ENCODE results near the gene LYST. TPM values are rescaled to one million over a fixed set of nuclear protein-coding genes. Genes with fewer than 3 reads are reported as not detected.

LYST gene
- polyA plus RNA-seq, 1 of the 3 experiments (the other 2 are of a cell fraction): 3.9 TPM

DNA sequence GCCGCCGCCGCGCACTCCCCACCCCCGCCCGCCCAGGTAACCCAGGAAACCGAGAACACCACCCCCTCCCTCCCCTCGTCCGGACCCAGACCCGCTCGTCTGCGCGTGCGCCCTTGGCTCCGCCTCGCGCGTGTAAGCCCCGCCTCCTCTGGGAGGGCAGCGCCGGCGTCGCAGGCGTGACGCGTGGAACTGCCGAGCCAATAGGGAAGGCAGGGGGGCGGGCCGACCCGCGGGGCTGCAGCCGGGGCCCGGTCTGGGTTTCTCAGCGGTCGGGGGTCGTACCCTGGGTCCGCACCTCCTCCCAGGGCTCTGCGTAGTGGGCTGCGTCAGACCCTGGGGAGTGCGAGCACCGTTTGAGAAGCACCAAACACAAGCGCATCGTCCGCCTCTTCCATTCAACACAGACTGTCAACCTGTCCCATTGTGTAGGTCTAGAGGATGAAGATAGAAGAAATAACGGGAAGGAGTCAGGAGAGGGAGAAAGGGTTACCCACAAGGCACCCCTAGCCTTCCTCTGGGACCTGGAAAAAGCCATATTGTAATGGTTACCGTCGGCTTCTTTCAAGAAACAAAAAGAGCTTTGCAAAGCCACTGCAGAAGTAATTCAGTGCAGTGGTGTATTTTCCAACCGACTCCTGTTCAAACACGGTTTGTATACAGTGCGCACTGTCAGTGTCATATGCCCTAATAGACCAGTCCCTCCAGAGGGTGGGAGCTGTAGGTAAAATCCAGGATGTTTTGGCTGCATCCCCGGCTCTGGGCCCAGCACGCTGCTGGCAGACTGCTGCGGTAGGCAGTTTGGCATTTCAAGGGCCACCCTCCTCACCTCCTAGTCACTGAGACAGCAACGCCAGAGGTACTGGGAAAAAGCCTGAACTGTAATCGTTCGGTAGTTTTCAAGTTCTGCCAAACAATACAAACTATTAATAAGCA lies 473 bp upstream of the LYST start (continued):
- TF ChIP-seq TEAD4 (IDR thresholded peaks at IDR 0.05; ENCODE audit: borderline replicate concordance, insufficient read depth) (no peak), POLR2AphosphoS5 (IDR thresholded peaks at IDR 0.05; ENCODE audit: low read depth, low read length) (peak; percentile 90), RAD21 (IDR thresholded peaks at IDR 0.05; ENCODE audit: low read length) (no peak), RCOR1 (IDR thresholded peaks at IDR 0.05; ENCODE audit: low read length) (no peak), GABPA (IDR thresholded peaks at IDR 0.05; ENCODE audit: low read depth) (no peak)
- TF ChIP-seq, protein P1, sequence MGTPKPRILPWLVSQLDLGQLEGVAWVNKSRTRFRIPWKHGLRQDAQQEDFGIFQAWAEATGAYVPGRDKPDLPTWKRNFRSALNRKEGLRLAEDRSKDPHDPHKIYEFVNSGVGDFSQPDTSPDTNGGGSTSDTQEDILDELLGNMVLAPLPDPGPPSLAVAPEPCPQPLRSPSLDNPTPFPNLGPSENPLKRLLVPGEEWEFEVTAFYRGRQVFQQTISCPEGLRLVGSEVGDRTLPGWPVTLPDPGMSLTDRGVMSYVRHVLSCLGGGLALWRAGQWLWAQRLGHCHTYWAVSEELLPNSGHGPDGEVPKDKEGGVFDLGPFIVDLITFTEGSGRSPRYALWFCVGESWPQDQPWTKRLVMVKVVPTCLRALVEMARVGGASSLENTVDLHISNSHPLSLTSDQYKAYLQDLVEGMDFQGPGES (IDR thresholded peaks at IDR 0.05; ENCODE audit: low read depth, low read length): 0 out of 2 replicates have a peak, but pooled peaks have one; percentile 30
- TF ChIP-seq, protein P2, sequence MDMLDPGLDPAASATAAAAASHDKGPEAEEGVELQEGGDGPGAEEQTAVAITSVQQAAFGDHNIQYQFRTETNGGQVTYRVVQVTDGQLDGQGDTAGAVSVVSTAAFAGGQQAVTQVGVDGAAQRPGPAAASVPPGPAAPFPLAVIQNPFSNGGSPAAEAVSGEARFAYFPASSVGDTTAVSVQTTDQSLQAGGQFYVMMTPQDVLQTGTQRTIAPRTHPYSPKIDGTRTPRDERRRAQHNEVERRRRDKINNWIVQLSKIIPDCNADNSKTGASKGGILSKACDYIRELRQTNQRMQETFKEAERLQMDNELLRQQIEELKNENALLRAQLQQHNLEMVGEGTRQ (IDR thresholded peaks at IDR 0.05; ENCODE audit: borderline replicate concordance, low read depth, low read length): no peak
- TF ChIP-seq, protein P3, sequence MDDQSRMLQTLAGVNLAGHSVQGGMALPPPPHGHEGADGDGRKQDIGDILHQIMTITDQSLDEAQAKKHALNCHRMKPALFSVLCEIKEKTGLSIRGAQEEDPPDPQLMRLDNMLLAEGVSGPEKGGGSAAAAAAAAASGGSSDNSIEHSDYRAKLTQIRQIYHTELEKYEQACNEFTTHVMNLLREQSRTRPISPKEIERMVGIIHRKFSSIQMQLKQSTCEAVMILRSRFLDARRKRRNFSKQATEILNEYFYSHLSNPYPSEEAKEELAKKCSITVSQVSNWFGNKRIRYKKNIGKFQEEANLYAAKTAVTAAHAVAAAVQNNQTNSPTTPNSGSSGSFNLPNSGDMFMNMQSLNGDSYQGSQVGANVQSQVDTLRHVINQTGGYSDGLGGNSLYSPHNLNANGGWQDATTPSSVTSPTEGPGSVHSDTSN (IDR thresholded peaks at IDR 0.05): no peak

DNA sequence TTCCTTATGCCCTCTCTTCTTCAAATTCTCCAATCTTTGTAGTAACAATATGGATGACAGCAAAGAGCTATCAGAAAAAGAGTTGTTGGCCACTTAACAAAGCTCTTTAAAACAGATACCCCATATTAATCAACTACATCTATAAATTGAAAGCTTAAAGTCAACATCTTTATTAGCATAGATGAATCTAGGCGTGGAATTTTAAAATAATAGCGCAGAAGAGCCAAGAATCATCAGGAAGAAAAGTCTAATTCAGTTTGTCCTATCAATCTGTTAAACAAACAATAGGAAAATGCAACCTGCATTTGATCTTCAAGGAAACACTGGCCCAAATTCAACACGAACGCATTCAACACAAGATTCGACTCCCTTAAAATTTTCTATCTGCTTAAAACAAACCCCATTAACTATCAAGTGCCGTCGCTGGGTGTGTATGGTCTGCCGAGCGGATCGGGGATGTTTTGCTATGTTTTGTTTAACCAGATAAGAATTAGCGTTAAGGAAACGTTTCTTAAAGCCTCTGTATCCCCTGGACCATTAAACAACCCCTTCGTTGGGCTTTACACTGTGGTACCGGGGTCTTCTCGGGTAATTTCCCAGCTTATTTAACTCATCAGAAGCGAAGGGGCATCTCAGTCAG lies 1.0 kb downstream of the LYST start:
- Histone ChIP-seq H2AFZ (ENCODE audit: low read depth) (peak overlapping the region; percentile 31; the same call in 1 of the 2 replicates), H4K20me1 (ENCODE audit: insufficient read depth) (no peaks in the 10 kb centered on the region), H3K27me3 (ENCODE audit: insufficient read depth) (no peaks in the 10 kb centered on the region), H3K4me1 (ENCODE audit: control insufficient read depth in 1 of 2, insufficient read depth in 2 of 2, low read depth in 1 of 2, low read length in 1 of 2) (peaks cover 0 to 7% of the 10 kb centered on the region in 2 experiments; a peak in 2 of 4 replicates), H3K9me3 (no peaks in the 10 kb centered on the region), H3K9me2 (no peaks in the 10 kb centered on the region), H3K4me2 (peak overlapping the region; percentile 84), H3K9ac (peak overlapping the region; percentile 69), H3F3A (replicated peaks; ENCODE audit: insufficient read depth) (no peaks in the 10 kb centered on the region), H3K4me3 (ENCODE audit: low read depth in 2 of 2, low read length in 1 of 2) (peak overlapping the region; percentile 69 to 72), H3K27ac (ENCODE audit: low read depth in 2 of 2, low read length in 1 of 2) (peak overlapping the region; percentile 23 to 81; a peak in 3 of 4 replicates), H3K36me3 (replicated peaks in 1 of 2; ENCODE audit: control insufficient read depth in 1 of 2, insufficient read depth in 2 of 2, low read length in 1 of 2) (no peaks in the 10 kb centered on the region), H3K79me2 (ENCODE audit: insufficient read depth) (peaks cover 52% of the 10 kb centered on the region)
- CTCF ChIA-PET: interaction anchor here (0.6 to 5.9 kb wide), 24 partner anchors 8 to 137 kb away, joined by 3 to 87 read pairs (median 4); no protein-coding TSS in a partner anchor
- 13% methylated on average over 16 of the region's 16 CpGs for WGBS (ENCODE audit: low lambda C conversion rate)
- POLR2A ChIA-PET: interaction anchor here (1.1 to 1.5 kb wide), 2 partner anchors 52 to 107 kb away, joined by 5 to 8 read pairs; no protein-coding TSS in a partner anchor
- DNase-seq: no peak
- TF ChIP-seq POLR2AphosphoS5 (IDR thresholded peaks at IDR 0.05; ENCODE audit: low read depth, low read length): no peak
- TF ChIP-seq, protein P4, sequence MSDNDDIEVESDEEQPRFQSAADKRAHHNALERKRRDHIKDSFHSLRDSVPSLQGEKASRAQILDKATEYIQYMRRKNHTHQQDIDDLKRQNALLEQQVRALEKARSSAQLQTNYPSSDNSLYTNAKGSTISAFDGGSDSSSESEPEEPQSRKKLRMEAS (IDR thresholded peaks at IDR 0.05; ENCODE audit: low read depth): 0 out of 2 replicates have a peak, but pooled peaks have one; percentile 22
